DOHH2 (cell line): ENCODE results near the gene ABAT.

Experiments used
- H3F3A ChIP-seq: fragments of 200-600 bp; sonication (generic), shearing (Covaris generic); 2 replicates; pipeline ENCODE4 v1.6.0; 2016; ENCODE audit warnings: antibody characterized with exemption, mild to moderate bottlenecking; ENCODE audit not compliant: control insufficient read depth, insufficient read depth
- H3K27ac ChIP-seq: fragments of 200-600 bp; sonication (generic); 2 replicates; pipeline ENCODE4 v1.5.1; 2014; ENCODE audit warnings: low read depth, mild to moderate bottlenecking, low read length, moderate library complexity
- H3K27me3 ChIP-seq: fragments of 200-600 bp; sonication (generic); 2 replicates; pipeline ENCODE4 v1.6.1; 2014; ENCODE audit warnings: mild to moderate bottlenecking, low read length, mixed read lengths; ENCODE audit not compliant: control insufficient read depth
- H3K36me3 ChIP-seq: fragments of 200-600 bp; sonication (generic); 2 replicates; pipeline ENCODE4 v1.6.1; 2014; ENCODE audit warnings: mild to moderate bottlenecking, low read length, moderate library complexity, mixed read lengths; ENCODE audit not compliant: control insufficient read depth
- H3K4me1 ChIP-seq: fragments of 200-600 bp; sonication (generic); 2 replicates; pipeline ENCODE4 v1.6.1; 2014; ENCODE audit warnings: mild to moderate bottlenecking, low read length, mixed read lengths; ENCODE audit not compliant: control insufficient read depth
- H3K4me2 ChIP-seq: fragments of 200-600 bp; sonication (generic); 2 replicates; pipeline ENCODE4 v1.6.0; 2014; ENCODE audit warnings: mild to moderate bottlenecking, low read length, moderate library complexity
- H3K4me3 ChIP-seq: fragments of 200-600 bp; sonication (generic); 2 replicates; pipeline ENCODE4 v1.5.1; 2014; ENCODE audit warnings: mild to moderate bottlenecking, low read length, mixed read lengths
- H3K79me2 ChIP-seq: fragments of 200-600 bp; sonication (generic); 2 replicates; pipeline ENCODE4 v1.6.1; 2014; ENCODE audit warnings: mild to moderate bottlenecking, low read length, mixed read lengths; ENCODE audit not compliant: control insufficient read depth
- H3K9me2 ChIP-seq: fragments of 200-600 bp; sonication (generic); replicated peaks from 2 replicates; pipeline ENCODE4 v1.6.1; 2014; ENCODE audit warnings: mild to moderate bottlenecking, low read length, mixed read lengths; ENCODE audit not compliant: control insufficient read depth
- H3K9me3 ChIP-seq: fragments of 200-600 bp; sonication (generic); 2 replicates; pipeline ENCODE4 v1.6.1; 2014; ENCODE audit warnings: antibody characterized with exemption, low read length, mixed read lengths; ENCODE audit not compliant: control insufficient read depth, insufficient read depth
- H4K20me1 ChIP-seq: fragments of 200-600 bp; sonication (generic); 2 replicates; pipeline ENCODE4 v1.6.0; 2014; ENCODE audit warnings: low read depth, mild to moderate bottlenecking, antibody characterized with exemption, low read length, moderate library complexity; ENCODE audit not compliant: control insufficient read depth, insufficient read depth
- CTCF ChIP-seq: fragments of 200-600 bp; sonication (generic); IDR thresholded peaks from one replicate; pipeline ENCODE4 v1.5.1; 2014; ENCODE audit warnings: antibody characterized with exemption, mild to moderate bottlenecking, low read depth, low read length; ENCODE audit not compliant: poor library complexity, severe bottlenecking
- EZH2phosphoT487 ChIP-seq: fragments of 200-600 bp; sonication (generic); IDR thresholded peaks from 2 replicates; pipeline ENCODE4 v1.6.1; 2017; ENCODE audit warnings: borderline replicate concordance, mild to moderate bottlenecking, antibody characterized with exemption, low read length, moderate library complexity, mixed read lengths

ABAT gene

GRCh38 chr16:8725513-8726178, 51.2 kb downstream of the ABAT start:
- no peak overlapping the region for H3K27ac ChIP-seq
- no peaks in the 10 kb centered on the region for H3K9me3 ChIP-seq
- peaks cover 5% of the 10 kb centered on the region; the same call in 1 of the 2 replicates for H3K4me1 ChIP-seq
- no peaks in the 10 kb centered on the region for H3K36me3 ChIP-seq
- no peaks in the 10 kb centered on the region for H4K20me1 ChIP-seq
- H3K4me2 ChIP-seq, result no peak overlapping the region
- no peaks in the 10 kb centered on the region for H3K79me2 ChIP-seq
- H3K27me3 ChIP-seq, result no peaks in the 10 kb centered on the region; the same call in 1 of the 2 replicates
- no peak overlapping the region for H3K4me3 ChIP-seq
- no peaks in the 10 kb centered on the region for H3F3A ChIP-seq
- TF ChIP-seq CTCF, result no peak
- no peak for TF ChIP-seq EZH2phosphoT487
- H3K9me2 ChIP-seq, result no peaks in the 10 kb centered on the region

GRCh38 chr16:8727131-8727806, 52.9 kb downstream of the ABAT start:
- Histone ChIP-seq H3K9me2 (no peaks in the 10 kb centered on the region), H3K27me3 (no peaks in the 10 kb centered on the region; the same call in 1 of the 2 replicates), H3K27ac (no peak overlapping the region), H4K20me1 (no peaks in the 10 kb centered on the region), H3F3A (no peaks in the 10 kb centered on the region), H3K4me3 (no peak overlapping the region), H3K4me2 (no peak overlapping the region), H3K4me1 (no peaks in the 10 kb centered on the region), H3K79me2 (no peaks in the 10 kb centered on the region), H3K36me3 (no peaks in the 10 kb centered on the region), H3K9me3 (no peaks in the 10 kb centered on the region)
- TF ChIP-seq EZH2phosphoT487 (no peak), CTCF (no peak)

- Histone ChIP-seq H3F3A (no peaks in the 10 kb centered on the region), H3K27ac (no peak overlapping the region), H3K4me1 (no peaks in the 10 kb centered on the region), H3K27me3 (no peaks in the 10 kb centered on the region; the same call in 1 of the 2 replicates), H3K4me3 (no peak overlapping the region), H3K4me2 (no peak overlapping the region), H3K36me3 (no peaks in the 10 kb centered on the region), H3K79me2 (no peaks in the 10 kb centered on the region), H3K9me3 (no peaks in the 10 kb centered on the region), H4K20me1 (no peaks in the 10 kb centered on the region), H3K9me2 (no peaks in the 10 kb centered on the region)
- TF ChIP-seq EZH2phosphoT487 (no peak), CTCF (no peak)
Observed at GRCh38 chr16:8727857-8728618, 53.6 kb downstream of the ABAT start.
